ENCODE results near the gene ZNF215. TPM values are rescaled to one million over a fixed set of nuclear protein-coding genes. Genes with fewer than 3 reads are reported as not detected.
"Not testable (repeated sequence)": the region's sequence is repeated elsewhere in the genome, so short reads cannot be mapped to it uniquely, and the experiment has no call there.

Gene ZNF215
- total RNA-seq, 1 donor from 2014 or later: 6.7 TPM

DNA sequence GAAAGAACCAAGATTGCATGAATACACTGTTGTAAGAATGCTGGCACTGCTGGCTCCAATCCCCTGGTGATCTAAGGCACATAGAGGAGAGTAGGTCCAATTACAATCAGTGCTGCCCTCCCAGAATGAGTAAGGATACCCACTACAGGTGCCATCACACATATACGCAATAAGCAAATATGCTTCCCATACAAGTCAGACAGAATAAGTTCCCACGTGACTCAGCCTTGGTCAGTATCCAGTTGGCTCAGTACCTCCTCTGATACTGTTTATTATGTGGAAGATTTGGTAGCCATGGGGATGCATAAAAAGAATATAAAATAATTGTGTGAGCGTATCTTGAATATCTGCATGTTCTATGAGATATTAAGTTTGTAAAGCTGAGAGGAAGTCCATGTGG, 14.3 kb upstream of the ZNF215 start:
- no peaks in the 10 kb centered on the region for H3K4me1 Mint-ChIP-seq (ENCODE audit: low read depth)
- no peaks in the 10 kb centered on the region for H3K36me3 Mint-ChIP-seq (ENCODE audit: low read depth)
- H3K27me3 Mint-ChIP-seq (ENCODE audit: low read depth): no peaks in the 10 kb centered on the region
- no peaks in the 10 kb centered on the region for H3K9me3 Mint-ChIP-seq
- no peak for DNase-seq (ENCODE audit: low spot score)
- H3K4me3 Mint-ChIP-seq (ENCODE audit: low read depth): no peak overlapping the region
- intact Hi-C loops (cut with micrococcal nuclease): no loop called here
- H3K27ac Mint-ChIP-seq: no peak overlapping the region

DNA sequence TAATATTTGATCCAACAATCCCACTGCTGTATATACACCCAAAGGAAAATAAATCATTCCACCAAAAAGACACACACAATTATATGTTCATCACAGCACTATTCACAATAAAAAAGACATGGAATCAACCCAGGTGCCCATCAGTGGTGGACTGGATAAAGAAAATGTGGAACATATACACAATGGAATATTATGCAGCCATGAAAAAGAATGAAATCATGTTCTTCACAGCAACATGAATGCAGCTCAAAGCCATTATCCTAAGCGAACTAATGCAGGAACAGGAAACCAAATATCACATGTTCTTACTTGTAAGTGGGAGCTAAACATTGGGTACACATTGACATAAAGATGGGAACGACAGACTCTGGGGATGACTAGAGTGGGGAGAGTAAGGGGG, 6.5 kb upstream of the ZNF215 start:
- intact Hi-C loops (cut with micrococcal nuclease): no loop called here

DNA sequence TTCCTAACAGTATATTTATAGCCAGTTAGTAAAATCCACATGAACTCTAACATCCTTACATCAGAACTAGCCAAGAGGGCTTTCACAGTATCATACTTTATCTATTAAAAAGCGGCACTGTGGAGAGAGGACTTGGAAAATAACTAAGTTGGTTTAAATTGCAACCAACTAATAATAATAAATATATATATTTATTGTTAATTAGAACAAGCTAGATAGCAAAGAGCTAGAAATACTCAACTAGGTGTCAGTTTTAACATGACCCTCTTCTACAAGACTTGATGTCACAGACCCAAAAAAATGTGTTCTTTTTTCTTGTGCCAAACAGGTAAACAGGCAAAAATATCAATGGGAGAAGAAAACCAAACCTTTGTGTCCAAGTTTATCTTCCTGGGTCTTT, 5.5 kb upstream of the ZNF215 start, which contains the start of gene OR2D3:
Gene OR2D3, plus strand, starts transcription at position 301 of the 400 bp plus-strand sequence. Its CDS starts 0 bp downstream, at position 301.
- peaks cover 17% of the 10 kb centered on the region for H3K27me3 Mint-ChIP-seq (ENCODE audit: low read depth)
- peaks cover 4% of the 10 kb centered on the region for H3K9me3 Mint-ChIP-seq
- intact Hi-C loops (cut with micrococcal nuclease): no loop called here
- no peak for DNase-seq (ENCODE audit: low spot score)
- peaks cover 7% of the 10 kb centered on the region for H3K4me1 Mint-ChIP-seq (ENCODE audit: low read depth)
- no peaks in the 10 kb centered on the region for H3K36me3 Mint-ChIP-seq (ENCODE audit: low read depth)
- H3K27ac Mint-ChIP-seq: no peak within 1 kb of the TSS
- H3K4me3 Mint-ChIP-seq (ENCODE audit: low read depth): no peak within 1 kb of the TSS

More for the DNA sequence above, 6.5 kb upstream of the ZNF215 start:
- Mint-ChIP-seq H3K4me3 (ENCODE audit: low read depth) (no peak overlapping the region), H3K36me3 (ENCODE audit: low read depth) (no peaks in the 10 kb centered on the region), H3K9me3 (peaks cover 4% of the 10 kb centered on the region), H3K27me3 (ENCODE audit: low read depth) (peaks cover 12% of the 10 kb centered on the region), H3K4me1 (ENCODE audit: low read depth) (peaks cover 2% of the 10 kb centered on the region), H3K27ac (no peak overlapping the region)
- no peak for DNase-seq (ENCODE audit: low spot score)

DNA sequence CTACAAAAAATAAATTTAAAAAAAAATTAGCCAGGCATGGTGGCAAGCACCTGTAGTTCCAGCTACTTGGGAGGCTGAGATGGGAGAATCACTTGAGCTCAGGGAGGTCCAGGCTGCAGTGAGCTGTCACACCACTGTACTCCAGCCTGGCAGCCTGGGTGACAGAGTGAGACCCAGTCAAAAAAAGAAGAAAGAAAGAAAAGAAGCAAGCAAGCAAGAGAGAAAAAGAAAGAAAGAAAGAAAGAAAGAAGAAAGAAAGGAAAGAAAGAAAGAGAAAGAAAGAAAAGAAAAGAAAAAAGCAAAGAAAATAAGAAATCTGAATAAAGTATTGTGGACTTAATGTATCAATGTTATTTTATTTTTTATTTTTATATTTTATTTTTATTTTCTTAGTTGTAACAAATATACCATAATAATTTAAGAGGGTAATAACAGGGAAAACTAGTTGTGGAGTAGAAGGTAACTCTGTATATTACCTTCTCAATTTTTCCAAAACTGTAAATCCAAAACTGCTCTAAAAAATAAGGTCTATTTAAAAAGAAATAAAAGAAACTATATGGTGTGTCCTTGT, 1.1 kb upstream of the ZNF215 start:
- intact Hi-C loops (cut with micrococcal nuclease): loop anchor here (5.0 kb wide), 1 partner anchor 178 kb away; no protein-coding TSS in a partner anchor
- peak overlapping the region; percentile 83 for H3K4me3 Mint-ChIP-seq (ENCODE audit: low read depth)
- H3K27ac Mint-ChIP-seq: no peak overlapping the region
- H3K36me3 Mint-ChIP-seq (ENCODE audit: low read depth): no peaks in the 10 kb centered on the region
- H3K9me3 Mint-ChIP-seq: no peaks in the 10 kb centered on the region
- peaks cover 24% of the 10 kb centered on the region for H3K4me1 Mint-ChIP-seq (ENCODE audit: low read depth)
- no peak for DNase-seq (ENCODE audit: low spot score)
- H3K27me3 Mint-ChIP-seq (ENCODE audit: low read depth): peaks cover 36% of the 10 kb centered on the region

DNA sequence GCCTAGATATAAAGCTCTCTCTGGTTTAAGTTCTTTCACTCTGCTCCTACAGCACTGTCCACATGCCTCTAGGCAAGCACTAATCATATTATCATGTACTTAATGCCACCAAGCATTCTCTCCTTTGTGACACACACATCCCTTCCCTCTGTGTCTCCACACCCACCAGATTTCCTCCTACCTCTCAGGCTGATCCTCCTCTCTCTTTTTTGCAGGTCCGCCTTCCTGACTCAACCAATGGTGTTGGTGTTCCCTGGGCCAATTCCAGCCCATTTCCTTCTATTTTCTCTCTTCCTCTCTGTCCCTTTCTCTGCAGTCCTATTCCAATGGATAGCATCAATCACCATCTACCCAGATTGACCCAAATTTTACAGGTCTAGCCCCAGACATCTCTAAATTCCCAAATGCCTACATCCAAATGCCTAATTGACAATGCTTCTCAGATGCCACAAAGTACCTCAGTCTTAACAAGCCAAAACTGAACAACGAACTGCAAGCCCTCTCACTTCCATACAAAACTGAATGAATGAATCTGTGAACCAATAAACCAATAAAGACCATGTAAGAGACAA, 504 bp upstream of the ZNF215 start:
- DNase-seq (ENCODE audit: low spot score): no peak
- Mint-ChIP-seq H3K4me1 (ENCODE audit: low read depth) (peaks cover 27% of the 10 kb centered on the region), H3K4me3 (ENCODE audit: low read depth) (peak overlapping the region; percentile 83), H3K27me3 (ENCODE audit: low read depth) (peaks cover 36% of the 10 kb centered on the region), H3K9me3 (no peaks in the 10 kb centered on the region), H3K27ac (peak overlapping the region; percentile 47), H3K36me3 (ENCODE audit: low read depth) (no peaks in the 10 kb centered on the region)
- intact Hi-C loops (cut with micrococcal nuclease): loop anchor here (5.0 kb wide), 1 partner anchor 178 kb away; no protein-coding TSS in a partner anchor

DNA sequence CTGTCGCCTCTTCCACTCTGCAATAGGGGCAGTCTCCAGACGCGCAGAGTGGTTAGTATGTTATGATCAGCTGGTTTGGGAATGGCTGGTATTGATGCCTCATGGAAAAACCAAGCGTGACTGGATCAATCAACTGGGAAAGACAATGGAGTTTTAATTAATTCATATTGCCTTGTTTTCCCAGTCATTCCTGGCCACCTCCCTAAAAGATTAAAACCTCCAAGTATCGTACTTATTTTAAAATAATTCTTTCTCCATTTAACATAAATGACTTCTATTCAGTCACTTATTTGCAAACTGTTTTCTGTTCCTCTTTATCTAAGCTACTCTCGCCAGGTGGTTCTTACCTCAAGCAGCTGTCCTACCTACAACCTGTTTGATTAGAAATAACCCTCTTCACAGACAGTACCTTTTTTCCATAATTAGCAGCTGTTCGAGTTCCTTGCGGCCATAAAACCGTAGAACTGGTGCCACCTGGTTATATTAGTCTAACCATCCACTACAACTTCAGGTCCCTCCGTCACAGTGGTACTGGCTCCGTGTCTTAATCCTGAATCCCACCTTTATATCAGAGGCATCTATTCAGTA, 898 bp downstream of the ZNF215 start:
- Mint-ChIP-seq H3K4me1 (ENCODE audit: low read depth) (peaks cover 35% of the 10 kb centered on the region), H3K27me3 (ENCODE audit: low read depth) (peaks cover 36% of the 10 kb centered on the region), H3K4me3 (ENCODE audit: low read depth) (peak overlapping the region; percentile 83), H3K9me3 (no peaks in the 10 kb centered on the region), H3K36me3 (ENCODE audit: low read depth) (peaks cover under 1% of the 10 kb centered on the region), H3K27ac (peak overlapping the region; percentile 47)
- intact Hi-C loops (cut with micrococcal nuclease): loop anchor here (5.0 kb wide), 1 partner anchor 180 kb away; no protein-coding TSS in a partner anchor
- DNase-seq (ENCODE audit: low spot score): no peak

DNA sequence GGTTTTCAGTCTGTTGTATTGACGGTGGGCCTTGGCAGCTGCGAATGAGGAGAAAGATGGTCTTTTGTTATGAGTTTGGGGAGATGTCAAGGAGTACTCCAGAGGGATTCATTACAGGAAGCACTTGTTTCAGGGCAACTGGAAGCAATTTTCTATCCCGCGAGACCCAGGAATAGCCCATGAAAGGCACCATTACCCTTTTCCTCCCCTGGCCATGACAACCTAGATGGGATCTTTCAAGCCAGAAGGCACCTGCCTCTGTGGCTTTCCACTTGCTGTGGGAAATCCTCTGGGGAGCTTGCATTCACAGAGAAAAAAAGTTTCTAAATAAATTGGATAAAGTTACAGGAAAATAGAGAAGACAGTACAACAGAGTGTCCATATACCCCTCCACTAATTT, 2.7 kb downstream of the ZNF215 start:
- no peak for DNase-seq (ENCODE audit: low spot score)
- H3K4me3 Mint-ChIP-seq (ENCODE audit: low read depth): no peak overlapping the region
- H3K9me3 Mint-ChIP-seq: no peaks in the 10 kb centered on the region
- intact Hi-C loops (cut with micrococcal nuclease): loop anchor here (5.0 kb wide), 1 partner anchor 182 kb away; no protein-coding TSS in a partner anchor
- peaks cover 49% of the 10 kb centered on the region for H3K4me1 Mint-ChIP-seq (ENCODE audit: low read depth)
- no peak overlapping the region for H3K27ac Mint-ChIP-seq
- peaks cover 13% of the 10 kb centered on the region for H3K36me3 Mint-ChIP-seq (ENCODE audit: low read depth)
- peaks cover 28% of the 10 kb centered on the region for H3K27me3 Mint-ChIP-seq (ENCODE audit: low read depth)

DNA sequence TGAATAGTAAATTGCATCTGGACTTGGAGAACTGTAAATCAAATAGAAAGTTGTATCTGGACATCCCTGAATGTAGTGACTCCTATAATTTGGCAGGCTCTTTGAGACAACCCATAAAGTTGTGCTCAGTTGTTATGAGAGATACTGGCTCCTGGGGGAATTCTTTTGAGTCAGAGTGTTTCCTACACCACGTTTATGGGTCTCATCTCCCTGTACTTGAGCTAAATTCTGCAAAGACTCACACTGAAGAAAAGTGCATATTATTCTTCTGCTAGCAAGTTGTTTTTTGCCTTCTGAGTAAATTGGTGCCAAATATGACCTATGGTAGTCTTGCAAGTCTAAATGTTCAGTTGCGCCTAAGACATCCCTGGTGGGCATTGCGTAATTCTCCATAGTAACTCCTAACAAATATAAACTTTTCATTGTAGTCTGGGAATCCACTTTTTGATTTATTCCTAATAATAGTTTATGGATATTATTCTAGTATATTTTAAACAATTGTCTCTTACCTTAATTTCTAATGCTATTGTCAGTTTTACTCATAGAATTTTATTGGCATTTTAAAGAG, 5.0 kb downstream of the ZNF215 start:
- intact Hi-C loops (cut with micrococcal nuclease): no loop called here
- no peak for DNase-seq (ENCODE audit: low spot score)
- no peak overlapping the region for H3K4me3 Mint-ChIP-seq (ENCODE audit: low read depth)
- no peaks in the 10 kb centered on the region for H3K9me3 Mint-ChIP-seq
- H3K27ac Mint-ChIP-seq: no peak overlapping the region
- peaks cover 13% of the 10 kb centered on the region for H3K27me3 Mint-ChIP-seq (ENCODE audit: low read depth)
- H3K4me1 Mint-ChIP-seq (ENCODE audit: low read depth): peaks cover 49% of the 10 kb centered on the region
- H3K36me3 Mint-ChIP-seq (ENCODE audit: low read depth): peaks cover 31% of the 10 kb centered on the region

DNA sequence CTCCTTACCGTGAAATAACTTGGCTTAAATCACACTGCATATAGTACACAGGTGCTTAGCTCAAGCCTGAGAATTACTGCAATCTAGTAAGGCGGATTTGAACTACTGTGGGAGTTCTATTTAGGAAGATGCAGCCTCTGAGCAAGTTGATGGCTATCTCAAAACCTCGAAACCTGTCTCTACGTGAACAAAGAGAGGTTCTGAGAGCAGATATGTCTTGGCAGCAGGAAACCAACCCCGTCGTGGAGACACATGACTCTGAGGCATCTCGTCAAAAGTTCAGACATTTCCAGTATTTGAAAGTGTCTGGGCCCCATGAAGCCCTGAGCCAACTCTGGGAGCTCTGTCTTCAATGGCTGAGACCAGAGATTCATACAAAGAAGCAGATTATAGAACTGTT, 5.9 kb downstream of the ZNF215 start:
- intact Hi-C loops (cut with micrococcal nuclease): no loop called here
- Mint-ChIP-seq H3K4me1 (ENCODE audit: low read depth) (peaks cover 48% of the 10 kb centered on the region), H3K4me3 (ENCODE audit: low read depth) (peak overlapping the region; percentile 63), H3K9me3 (no peaks in the 10 kb centered on the region), H3K27me3 (ENCODE audit: low read depth) (peaks cover 11% of the 10 kb centered on the region), H3K36me3 (ENCODE audit: low read depth) (peaks cover 34% of the 10 kb centered on the region), H3K27ac (peak overlapping the region; percentile 73)
- DNase-seq (ENCODE audit: low spot score): peak; percentile 31

DNA sequence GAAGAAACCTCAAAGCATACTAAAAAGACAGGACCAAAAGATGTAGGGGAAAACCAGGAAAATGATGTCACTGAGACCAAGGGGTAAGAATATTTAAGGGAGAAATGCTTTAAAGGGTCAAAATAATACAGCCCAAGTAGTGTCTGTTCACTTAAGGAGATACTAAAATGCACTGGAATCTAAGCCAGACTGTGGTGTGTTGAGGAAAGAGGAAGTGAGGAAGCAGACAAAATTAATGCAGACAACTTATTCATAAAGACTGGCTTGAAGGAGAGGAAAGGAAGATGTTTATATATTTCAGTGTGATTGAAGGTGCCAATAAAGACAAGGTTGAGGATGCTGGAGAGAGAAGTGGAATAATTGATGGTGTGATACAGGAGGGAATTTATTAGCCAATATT, 15.7 kb downstream of the ZNF215 start:
- intact Hi-C loops (cut with micrococcal nuclease): no loop called here
- Mint-ChIP-seq H3K27ac (no peak overlapping the region), H3K36me3 (ENCODE audit: low read depth) (peaks cover 11% of the 10 kb centered on the region), H3K4me3 (ENCODE audit: low read depth) (no peak overlapping the region), H3K9me3 (no peaks in the 10 kb centered on the region), H3K27me3 (ENCODE audit: low read depth) (peaks cover 2% of the 10 kb centered on the region), H3K4me1 (ENCODE audit: low read depth) (no peaks in the 10 kb centered on the region)
- no peak for DNase-seq (ENCODE audit: low spot score)

DNA sequence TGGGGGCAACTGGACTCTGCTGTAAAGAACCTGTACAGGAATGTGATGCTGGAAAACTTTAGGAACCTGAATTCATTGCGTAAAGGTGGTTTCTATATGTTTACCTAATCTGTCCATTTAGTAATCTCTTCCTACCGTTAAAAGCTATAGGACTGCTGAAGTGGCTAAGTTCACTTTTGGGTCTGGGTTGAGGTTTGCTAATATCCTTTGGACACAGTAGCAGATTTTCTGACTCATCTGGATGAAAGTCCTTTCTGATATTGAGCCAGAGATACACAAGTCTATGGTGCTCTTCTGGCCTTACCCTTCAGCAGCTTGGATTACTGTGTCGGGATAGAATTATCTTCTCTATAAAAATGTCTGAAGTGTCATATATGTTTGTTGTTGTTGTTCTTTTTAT, 16.9 kb downstream of the ZNF215 start:
- intact Hi-C loops (cut with micrococcal nuclease): no loop called here
- Mint-ChIP-seq H3K27ac (no peak overlapping the region), H3K9me3 (no peaks in the 10 kb centered on the region), H3K36me3 (ENCODE audit: low read depth) (peaks cover 11% of the 10 kb centered on the region), H3K4me3 (ENCODE audit: low read depth) (no peak overlapping the region), H3K27me3 (ENCODE audit: low read depth) (peaks cover 2% of the 10 kb centered on the region), H3K4me1 (ENCODE audit: low read depth) (no peaks in the 10 kb centered on the region)
- DNase-seq (ENCODE audit: low spot score): no peak

DNA sequence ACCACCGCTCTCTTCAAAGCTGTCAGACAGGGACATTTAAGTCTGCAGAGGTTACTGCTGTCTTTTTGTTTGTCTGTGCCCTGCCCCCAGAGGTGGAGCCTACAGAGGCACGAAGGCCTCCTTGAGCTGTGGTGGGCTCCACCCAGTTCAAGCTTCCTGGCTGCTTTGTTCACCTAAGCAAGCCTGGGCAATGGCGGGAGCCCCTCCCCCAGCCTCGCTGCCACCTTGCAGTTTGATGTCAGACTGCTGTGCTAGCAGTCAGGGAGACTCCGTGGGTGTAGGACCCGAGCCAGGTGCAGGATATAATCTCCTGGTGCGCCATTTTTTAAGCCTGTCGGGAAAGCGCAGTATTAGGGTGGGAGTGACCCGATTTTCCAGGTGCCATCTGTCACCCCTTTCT, 28.0 kb downstream of the ZNF215 start:
- H3K4me1 Mint-ChIP-seq (ENCODE audit: low read depth); H3K27ac Mint-ChIP-seq; H3K4me3 Mint-ChIP-seq (ENCODE audit: low read depth); H3K9me3 Mint-ChIP-seq; intact Hi-C loops (cut with micrococcal nuclease); H3K27me3 Mint-ChIP-seq (ENCODE audit: low read depth); DNase-seq (ENCODE audit: low spot score): not testable (repeated sequence)
- H3K36me3 Mint-ChIP-seq (ENCODE audit: low read depth): peaks cover 16% of the 10 kb centered on the region

DNA sequence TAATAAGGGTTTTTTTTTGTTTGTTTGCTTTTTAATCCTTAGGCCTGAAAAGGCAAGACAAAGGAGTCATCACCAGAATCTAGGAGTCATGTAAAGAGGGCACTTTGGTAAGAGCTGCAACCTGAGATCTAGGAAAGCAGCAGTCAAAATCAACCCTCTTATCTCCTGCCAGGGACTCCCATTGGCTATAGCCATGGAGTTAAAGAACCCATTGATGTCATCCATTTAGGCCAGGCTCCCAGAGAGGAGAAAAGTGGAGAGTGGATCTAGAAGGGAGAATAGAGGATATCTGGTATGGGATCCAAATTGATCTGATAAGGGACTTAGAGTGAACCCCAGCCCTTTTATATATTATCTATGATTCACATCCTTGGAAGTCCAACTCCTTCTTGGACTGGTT, 35.9 kb downstream of the ZNF215 start:
- no peak overlapping the region for H3K4me3 Mint-ChIP-seq (ENCODE audit: low read depth)
- no peaks in the 10 kb centered on the region for H3K27me3 Mint-ChIP-seq (ENCODE audit: low read depth)
- no peaks in the 10 kb centered on the region for H3K9me3 Mint-ChIP-seq
- DNase-seq (ENCODE audit: low spot score): no peak
- peaks cover 4% of the 10 kb centered on the region for H3K36me3 Mint-ChIP-seq (ENCODE audit: low read depth)
- H3K27ac Mint-ChIP-seq: no peak overlapping the region
- H3K4me1 Mint-ChIP-seq (ENCODE audit: low read depth): no peaks in the 10 kb centered on the region
- intact Hi-C loops (cut with micrococcal nuclease): no loop called here
